ENCODE measurements around the gene ALOX5.
"Not testable (repeated sequence)": the region's sequence is repeated elsewhere in the genome, so short reads cannot be mapped to it uniquely, and the experiment has no call there.

Gene ALOX5

DNA sequence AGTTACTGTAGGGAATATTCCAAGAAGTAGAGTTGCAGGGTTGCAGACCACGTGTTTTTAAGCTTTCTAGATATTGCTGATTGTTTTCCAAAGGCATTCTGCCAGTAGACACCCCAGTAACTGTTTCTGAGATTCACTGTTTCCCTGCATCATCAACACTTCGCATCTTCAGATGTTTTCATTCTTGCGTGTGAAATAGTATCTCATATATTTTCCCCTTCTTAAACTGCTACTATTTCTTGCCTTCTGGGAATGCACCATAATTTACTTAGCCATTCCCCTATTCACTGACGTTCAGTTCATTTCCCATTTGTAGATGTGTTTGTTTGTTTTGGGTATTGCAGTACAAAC lies 30.7 kb downstream of the ALOX5 start:
- DNase-seq (ENCODE audit: low read depth), result no peak

DNA sequence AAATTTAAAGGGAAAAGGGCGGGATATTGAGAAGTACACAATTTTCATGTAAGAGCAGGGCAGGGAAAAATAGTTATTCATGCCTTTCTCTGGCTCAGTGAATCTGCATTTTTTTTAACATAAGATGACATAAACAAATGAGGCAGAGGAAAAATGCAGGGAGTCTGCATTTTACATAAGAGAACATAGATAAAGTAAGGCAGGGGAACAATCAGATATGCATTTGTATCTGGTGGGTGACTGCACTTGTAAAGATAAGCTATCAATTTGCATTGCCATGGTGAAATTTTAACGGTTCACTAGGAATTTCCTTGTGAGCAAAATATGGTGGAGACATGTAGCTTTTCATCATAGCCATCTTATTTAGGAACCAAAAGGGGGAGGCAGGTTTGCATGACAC lies 33.5 kb downstream of the ALOX5 start:
- no peak for DNase-seq (ENCODE audit: low read depth)

DNA sequence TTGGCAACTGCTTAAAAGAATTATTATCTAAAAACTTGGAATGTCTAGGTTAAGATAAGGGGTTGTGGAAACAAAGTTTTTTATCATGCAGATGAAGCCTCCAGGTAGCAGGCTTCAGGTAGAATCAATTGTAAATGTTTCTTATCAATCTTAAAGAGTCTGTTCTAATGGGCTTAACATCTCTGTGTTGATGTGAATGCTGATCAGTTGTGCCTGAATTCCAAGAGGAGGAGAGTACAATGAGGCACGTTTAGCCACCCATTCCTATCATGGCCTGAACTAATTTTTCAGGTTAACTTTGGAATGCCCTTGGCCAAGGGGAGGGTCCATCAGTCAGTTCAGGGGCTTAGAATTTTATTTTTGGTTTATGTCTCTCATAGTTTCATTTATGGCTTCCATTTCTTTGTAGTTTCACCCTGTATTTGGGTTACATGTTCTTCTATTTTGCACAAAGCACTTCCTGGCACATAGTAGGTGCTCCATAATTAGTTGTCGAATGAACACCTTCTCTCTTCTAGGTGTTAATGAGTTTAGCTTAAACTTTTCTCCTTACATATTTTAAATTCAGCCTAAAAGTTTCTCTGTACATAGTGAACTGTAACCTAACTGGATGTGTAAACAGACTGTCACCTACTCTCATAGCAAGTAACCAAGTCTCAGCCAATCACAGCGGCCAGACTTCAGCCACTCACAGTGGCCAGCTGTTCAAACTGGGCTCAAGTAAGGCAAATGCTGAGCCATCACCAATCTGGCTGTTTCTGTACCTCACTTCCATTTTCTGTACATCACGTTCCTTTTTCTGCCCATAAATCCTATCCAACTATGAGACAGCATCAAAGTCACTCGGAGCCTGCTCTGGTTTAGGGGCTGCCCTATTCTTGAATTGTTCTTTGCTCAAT lies 34.7 kb downstream of the ALOX5 start:
- no peak for DNase-seq (ENCODE audit: low read depth)

DNA sequence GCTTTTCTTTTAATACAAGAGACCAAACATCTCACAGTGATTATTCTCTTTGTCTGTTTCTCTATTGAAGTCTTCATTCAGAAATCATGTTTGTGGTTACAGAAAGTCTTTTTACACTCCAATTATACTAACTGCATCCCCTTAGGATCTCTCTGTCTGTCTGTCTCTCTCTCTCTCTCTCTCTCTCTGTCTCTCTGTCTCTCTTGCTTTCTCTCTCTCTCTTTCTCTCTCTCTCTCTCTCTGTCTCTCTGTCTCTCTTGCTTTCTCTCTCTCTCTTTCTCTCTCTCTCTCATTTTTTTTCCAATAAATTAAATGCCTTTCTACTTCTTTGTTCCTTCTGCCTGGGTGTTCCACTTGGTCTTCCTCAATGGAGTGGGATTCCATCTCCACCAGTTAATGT lies 35.3 kb downstream of the ALOX5 start:
- not testable (repeated sequence) for DNase-seq (ENCODE audit: low read depth)

DNA sequence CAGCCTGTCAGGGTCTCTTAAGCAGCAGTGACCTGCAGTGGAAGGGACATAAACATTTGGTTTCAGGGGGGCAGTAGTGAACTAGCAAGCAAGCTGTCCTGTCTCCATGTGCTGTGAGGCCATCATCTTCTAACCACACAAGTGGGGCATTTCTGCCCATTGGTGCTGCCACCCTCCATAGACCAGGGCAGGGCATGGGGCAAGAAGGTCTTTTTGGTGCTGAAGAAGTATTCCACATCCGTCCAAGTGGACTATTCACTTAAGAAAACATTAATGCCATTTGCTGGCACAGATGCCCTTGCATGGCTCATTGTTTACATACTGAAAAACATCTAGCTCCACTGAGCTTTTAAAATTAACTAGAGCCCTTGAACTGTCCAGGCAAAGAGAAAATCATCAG lies 35.8 kb downstream of the ALOX5 start:
- no peak for DNase-seq (ENCODE audit: low read depth)

DNA sequence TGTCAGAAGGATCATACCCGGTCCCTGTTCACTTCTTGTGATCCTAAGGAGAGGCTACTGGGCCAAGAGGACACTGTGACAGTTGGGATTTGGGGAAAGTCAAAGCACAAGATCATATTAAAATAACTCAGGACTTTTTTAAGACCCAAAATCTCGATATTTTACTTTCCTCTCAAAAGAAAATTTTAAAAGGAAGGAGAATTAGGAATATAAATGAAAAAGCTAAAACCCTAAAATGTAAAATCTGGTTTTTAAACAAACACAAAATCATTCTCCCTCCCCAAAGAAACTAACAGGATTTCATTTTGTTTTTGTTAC lies 36.4 kb downstream of the ALOX5 start:
- DNase-seq (ENCODE audit: low read depth), result no peak

DNA sequence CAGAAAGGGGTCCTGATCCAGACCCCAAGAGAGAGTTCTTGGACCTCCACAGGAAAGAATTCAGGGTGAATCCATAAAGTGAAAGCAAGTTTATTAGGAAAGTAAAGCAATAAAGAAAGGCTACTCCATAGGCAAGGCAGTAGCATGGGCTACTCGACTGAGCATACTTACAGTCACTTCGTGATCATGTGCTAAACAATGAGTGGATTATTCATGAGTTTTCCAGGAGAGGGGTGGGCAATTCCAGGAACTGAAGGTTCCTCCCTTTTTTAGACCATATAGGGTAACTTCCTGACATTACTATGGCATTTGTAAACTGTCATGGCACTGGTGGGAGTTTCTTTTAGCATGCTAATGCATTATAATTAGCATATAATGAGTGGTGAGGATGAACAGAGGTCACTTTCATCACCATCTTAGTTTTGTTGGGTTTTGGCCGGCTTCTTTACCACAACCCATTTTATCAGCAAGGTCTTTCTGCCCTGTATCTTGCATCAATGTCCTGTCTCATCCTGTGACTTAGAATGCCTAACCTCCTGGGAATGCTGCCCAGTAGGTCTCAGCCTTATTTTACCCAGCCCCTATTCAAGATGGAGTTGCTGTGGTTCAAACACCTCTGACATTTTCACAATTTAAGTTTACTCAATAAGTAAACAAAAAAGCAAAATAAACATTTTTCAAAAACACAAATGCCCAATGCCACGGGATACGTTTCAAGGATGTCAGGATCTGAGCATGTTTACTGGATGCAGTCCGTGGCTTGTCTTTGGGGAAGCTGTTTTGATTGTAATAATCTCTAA lies 37.0 kb downstream of the ALOX5 start:
- no peak for DNase-seq (ENCODE audit: low read depth)

DNA sequence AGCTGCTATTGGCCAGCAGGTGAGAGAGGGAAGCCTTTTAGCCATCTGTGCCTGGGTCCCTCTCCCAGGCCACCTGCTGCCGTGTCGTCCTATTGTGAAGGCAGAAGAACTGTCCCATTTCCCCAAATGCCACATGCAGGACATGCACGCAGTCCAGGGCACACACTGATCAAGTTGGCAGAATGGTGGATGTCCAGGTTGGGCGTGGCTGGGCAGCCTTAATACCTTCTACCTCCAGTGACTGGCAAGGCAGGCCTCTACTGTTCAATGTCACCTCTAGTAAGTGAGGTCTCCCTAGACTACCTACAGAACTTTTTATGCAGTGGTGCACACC lies 37.6 kb downstream of the ALOX5 start:
- DNase-seq (ENCODE audit: low read depth), result no peak

DNA sequence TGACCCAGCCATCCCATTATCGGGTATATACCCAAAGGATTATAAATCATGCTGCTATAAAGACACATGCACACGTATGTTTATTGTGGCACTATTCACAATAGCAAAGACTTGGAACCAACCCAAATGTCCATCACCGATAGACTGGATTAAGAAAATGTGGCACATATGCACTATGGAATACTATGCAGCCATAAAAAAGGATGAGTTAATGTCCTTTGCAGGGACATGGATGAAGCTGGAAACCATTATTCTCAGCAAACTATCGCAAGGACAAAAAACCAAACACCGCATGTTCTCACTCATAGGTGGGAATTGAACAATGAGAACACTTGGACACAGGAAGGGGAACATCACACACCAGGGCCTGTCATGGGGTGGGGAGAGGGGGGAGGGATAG lies 41.0 kb downstream of the ALOX5 start:
- DNase-seq (ENCODE audit: low read depth), result not testable (repeated sequence)

DNA sequence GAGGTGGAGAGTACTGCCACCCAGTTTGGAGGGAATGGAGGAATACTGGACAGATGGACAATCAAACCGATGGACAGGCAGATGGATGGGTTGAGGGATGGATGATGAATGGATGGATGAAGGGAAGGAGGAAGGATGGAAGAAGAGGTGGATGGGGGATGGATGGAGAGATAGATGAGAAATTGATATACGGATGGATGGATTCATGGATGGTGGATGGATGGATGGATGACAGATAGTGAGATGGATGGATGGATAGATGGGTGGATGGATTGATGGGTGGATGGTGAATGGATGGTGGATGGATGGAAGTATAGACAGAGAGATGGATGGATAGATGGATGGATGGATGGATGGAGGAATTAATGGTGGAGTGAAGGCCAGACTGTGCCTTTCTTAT lies 42.6 kb downstream of the ALOX5 start:
- DNase-seq (ENCODE audit: low read depth), result no peak

DNA sequence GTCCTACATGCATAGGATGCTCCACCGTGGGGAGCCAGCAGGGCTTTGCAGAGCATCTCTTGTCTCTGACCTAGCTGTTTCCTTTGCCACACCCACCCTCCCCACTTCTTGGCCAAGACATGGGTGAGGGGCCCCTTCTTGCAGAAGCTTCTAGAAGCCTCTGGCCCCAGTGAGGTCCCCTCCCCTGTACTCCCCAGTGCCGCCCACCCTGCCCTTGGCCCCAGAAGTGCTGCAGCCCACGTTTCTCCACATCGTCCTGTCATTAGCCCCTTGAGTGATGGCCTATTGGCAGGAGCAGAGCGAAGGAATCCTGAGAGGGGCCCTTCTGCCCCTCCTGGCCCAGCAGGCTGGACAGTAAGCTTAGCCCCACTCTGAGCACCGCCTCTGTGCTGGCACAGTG lies 43.7 kb downstream of the ALOX5 start:
- DNase-seq (ENCODE audit: low read depth), result no peak

DNA sequence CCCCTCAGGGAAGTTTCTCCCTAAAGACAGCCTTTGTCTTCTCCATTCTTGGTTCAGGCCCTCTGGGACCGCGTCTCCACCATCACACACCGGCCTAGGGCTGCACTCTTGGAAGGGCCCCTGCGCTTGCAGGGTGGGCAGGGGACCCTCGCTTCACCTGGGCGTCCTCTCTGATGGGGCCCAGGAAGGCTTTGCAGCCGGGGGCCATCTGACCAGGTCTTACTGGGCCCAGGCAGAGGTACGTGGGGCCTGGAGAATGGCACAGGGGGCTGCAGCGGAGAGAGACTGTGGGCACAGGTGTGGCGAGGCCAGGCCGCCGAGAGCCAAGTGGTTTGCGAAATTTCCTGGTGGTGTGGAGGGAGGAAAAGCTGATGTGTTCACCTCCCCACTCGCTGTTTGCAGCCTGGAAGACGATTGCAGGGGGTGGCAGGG lies 44.4 kb downstream of the ALOX5 start:
- no peak for DNase-seq (ENCODE audit: low read depth)

DNA sequence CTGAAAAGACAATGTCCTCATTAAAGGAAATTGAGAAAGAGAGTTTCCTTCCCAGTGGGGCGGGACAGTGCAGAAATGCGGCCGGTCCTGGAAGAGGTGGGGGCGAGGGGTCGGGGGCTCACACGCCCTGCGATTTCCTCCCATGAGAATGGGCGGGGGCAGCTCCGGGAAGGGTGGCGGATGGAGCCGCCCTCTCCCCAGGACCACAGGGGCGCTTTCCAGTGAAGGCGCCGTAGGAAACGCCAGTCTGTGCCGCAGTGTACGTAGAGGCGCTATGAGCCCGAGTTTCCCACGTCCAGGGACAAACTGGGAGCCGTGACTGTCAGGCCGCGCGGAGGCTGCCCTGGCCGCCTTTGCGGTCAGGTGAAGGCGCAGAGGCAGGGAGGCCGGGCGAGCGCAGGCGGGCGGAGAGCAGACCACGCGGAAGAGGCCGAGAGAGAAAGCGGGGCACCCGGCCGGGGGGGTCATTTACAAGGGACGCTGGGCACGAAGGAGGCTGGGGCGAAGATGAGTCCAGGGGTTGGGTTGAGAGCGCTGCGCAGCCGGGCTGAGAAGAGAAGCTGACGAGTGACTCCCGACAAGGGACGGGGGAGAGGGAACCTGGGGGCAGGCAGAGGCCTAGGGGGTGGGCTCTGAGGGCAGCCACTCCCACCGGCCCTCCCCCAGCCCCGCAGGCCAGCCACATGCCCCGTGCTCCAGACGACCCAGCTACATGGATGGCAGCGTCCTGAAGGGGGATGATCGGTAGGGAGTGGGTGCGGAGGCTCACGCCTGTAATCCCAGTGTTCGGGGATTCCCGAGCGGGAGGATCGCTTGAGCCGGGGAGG lies 45.0 kb downstream of the ALOX5 start:
- DNase-seq (ENCODE audit: low read depth), result no peak

DNA sequence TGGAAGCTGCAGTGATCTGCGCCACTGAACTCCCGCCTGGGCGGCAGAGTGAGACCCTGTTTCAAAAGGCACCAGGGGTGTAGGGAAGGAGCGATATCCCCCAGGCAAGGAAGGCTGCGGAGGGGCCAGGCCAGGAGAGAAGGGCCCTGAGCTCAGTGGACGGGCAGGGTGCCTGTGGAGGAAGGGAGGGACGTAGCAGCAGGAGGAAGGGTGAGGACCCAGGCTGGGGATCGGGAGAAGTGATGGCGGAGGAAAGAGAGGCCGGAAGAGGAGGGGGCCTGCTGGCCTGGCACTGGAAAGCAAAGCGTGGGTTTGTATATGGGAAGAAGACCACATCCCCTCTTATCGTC lies 45.6 kb downstream of the ALOX5 start:
- DNase-seq (ENCODE audit: low read depth), result no peak

DNA sequence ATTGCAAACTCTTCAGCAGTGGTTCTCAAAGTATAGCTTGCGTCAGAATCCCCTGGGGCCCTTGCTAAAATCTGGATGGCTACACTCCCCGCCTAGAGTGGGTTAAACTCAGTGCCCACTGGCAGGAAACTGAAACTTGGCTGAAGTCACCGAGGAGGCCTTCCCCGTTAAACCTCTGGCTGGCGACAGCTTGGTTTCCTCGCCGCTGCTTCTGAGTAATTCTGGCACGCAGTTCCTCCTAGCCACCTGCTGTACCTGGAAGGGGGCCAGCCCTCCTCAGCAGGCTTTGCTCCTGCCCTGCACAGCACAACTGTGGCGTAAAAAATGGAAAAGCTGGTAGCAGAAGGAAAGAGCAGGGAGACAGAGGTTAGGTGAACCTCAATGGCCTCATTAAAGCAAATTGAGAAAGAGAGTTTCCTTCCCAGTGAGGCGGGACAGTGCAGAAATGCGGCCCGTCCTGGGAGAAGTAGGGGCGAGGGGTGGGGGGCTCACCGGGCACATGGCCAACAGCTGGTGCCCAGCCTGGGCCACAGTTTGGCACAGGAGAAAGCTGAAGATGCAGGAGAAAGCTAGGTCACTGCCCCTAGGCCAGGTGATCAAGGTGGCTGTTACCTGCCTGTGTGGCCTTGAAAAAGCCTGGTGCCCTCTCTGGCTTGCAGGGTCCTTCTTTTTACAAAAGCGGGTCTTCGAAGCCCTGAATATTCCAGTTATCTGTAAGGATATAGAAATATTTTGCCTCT lies 46.6 kb downstream of the ALOX5 start:
- no peak for DNase-seq (ENCODE audit: low read depth)

DNA sequence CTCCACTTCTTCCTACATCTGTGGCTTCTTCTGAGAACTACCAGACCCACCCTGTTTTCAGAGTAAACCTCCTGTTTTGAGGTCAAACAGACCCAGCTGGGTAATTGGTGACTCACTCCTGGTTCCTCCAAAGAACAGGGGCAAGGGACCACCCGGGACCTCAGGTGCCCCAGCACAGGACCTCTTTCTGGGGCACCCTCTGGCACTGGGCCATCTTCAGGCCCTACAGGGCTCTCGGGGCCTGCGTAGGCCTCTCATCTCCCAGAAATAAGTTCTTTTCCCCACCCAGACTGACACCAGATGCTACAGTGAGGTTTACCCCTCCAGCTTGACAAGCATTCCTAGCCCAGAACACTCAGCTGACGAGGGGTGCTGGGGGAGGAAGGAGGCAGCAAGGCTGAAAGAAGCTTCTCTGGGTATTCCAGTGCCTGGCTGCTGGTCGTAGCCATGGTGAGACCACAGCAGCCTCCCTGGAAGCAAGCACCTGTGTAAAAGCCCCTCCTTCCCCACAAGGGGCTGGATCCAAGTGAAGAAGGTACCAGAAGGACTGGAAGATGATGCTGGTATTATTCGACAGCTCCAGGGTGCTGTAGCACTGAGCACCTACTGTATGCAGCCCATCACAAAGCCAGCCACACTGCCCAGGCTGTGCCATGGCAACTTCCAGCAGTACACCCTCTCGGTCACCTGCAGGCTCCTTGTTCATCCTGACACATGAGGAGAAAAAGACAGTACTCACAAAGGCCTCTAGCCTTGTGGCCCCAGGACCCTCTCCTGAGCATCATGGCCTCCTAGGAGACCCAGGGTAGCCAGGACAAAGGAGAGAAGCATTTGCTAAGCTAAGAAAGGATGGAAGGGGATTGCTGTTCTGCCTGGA lies 47.4 kb downstream of the ALOX5 start:
- no peak for DNase-seq (ENCODE audit: low read depth)

DNA sequence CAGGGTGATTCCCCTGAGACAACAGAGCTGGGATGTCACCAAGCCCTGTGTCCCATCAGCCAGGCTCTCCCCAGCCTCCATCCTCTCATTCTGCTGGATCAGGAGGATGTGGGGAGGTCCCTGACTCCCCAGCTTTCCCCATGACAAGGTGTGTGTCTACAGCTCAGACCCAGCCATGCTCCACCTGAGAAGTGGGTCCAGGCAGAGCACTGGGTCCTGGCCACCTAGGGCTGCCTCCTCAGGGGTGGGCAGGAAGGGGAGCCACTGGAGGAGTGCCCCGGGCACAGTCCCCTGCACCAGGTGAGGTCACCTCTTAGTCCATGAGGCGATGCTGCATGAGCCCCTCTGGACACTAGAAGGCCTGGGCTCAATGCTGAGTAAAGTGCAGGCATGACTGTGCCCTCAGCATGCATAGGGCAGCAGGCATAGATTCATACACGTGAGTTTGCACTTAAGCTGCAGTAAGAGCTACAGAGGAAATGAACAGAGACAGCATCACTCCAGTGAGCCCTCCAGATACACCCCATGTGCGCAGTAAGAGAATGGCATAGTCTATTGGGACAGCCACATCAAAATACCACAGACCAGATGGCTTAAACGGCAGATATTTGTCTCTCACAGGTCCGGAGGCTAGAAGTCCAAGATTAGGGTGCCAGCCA lies 48.3 kb downstream of the ALOX5 start:
- DNase-seq (ENCODE audit: low read depth), result no peak

DNA sequence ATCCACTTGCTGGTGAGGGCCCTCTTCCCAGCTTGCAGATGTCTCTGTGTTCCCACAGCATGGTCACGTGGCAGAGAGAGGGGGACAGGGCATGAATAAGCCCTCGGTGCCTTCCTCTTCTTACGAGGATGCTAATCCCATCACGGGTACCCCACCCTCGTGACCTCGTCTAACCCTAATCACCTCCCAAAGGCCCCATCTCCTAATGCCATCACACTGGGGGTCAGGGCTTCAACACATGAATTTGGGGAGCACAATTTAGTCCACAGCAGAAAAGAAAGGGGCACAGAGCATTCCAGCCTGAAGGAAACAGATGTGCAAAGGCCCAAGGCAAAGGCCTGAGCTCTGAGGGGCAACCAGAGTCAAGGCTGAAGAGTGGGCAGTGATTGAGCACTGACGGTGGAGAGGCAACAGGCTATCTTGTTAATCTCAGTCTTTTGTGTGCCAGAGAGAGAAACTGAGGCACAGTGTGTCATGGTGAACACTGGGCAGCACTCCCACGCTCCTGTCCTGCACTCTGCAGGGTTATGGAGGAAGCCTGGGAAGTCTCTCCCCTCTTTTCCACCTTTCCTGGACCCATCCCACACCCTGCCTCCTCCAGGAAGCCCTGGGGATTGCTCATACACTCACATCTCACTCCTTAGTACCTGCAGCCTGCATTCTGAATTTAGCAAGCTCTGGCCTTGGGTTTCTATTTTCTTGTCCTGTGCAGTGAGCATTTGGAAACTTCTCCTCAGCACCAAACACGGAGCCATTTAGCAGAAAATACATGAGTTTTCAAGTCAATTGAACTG lies 49.0 kb downstream of the ALOX5 start:
- no peak for DNase-seq (ENCODE audit: low read depth)

DNA sequence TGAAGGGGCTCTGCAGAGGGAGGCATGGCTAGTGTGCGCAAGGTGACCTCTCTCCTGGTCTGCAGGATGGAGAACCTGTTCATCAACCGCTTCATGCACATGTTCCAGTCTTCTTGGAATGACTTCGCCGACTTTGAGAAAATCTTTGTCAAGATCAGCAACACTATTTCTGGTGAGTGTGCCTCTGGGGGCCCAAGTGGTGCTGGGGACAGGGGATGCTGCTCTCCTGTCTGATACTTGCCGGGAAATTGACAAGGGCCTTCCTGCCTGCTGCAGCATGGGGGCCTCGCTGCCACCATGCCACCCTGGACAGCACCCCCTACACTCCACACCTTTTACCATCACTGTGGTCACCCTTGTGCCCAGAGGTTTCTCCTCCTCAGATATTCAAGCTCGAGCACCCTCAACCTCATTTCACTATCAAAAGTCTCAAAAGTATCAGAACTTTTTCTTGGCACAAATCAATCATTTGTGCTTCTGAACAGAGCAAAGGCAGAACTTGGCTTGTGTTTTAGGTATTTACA lies 50.0 kb downstream of the ALOX5 start:
- no peak for DNase-seq (ENCODE audit: low read depth)

Data from stimulated activated CD8-positive, alpha-beta memory T cell treated with anti-CD3 and anti-CD28 coated beads, Interleukin-7, amount 100 ng/mL, for 24 hours (primary cell).